ENCODE results near the gene P3R3URF.

- TF ChIP-seq CTCF (IDR thresholded peaks at IDR 0.05; ENCODE audit: insufficient read depth, low read length) = no peak
- no peak for TF ChIP-seq POLR2AphosphoS5 (IDR thresholded peaks at IDR 0.05; ENCODE audit: low read depth)
- TF ChIP-seq REST (IDR thresholded peaks at IDR 0.05; ENCODE audit: insufficient replicate concordance, low read depth) = no peak
Observed at GRCh38 chr1:46180082-46180616, 3.9 kb upstream of the P3R3URF start.

Measured in HL-60 (cell line).